GM23338 (cell line): ENCODE data around the gene CELF4. TPM values are rescaled to one million over a fixed set of nuclear protein-coding genes. Genes with fewer than 3 reads are reported as not detected.

Source experiments
- ATAC-seq: fragments of 200-7000 bp; cut with Tn5 transposase; 3 replicates; pipeline ENCODE4 v1.9.1; 2020
- DNase-seq: peaks from one replicate; pipeline ENCODE4 v3.0.0-alpha.2; 2015; ENCODE audit warnings: low spot score
- H2AFZ ChIP-seq: fragments of 200-600 bp; sonication (generic); 2 replicates; pipeline ENCODE4 v1.8.0; 2016; ENCODE audit warnings: antibody characterized with exemption, mild to moderate bottlenecking, moderate library complexity
- H3F3A ChIP-seq: fragments of 200-600 bp; sonication (generic); replicated peaks from 2 replicates; pipeline ENCODE4 v1.8.0; 2017; ENCODE audit warnings: antibody characterized with exemption, mixed run types, low read depth
- H3K27ac ChIP-seq: fragments of 200-600 bp; sonication (generic); 2 replicates; pipeline ENCODE4 v1.6.1; 2016; ENCODE audit warnings: low read depth
- H3K27me3 ChIP-seq: fragments of 200-600 bp; sonication (generic); 2 replicates; pipeline ENCODE4 v1.8.0; 2016; ENCODE audit warnings: mild to moderate bottlenecking, mixed run types, moderate library complexity; ENCODE audit not compliant: insufficient read depth
- H3K36me3 ChIP-seq: fragments of 200-600 bp; sonication (generic); 2 replicates; pipeline ENCODE4 v1.8.0; 2016; ENCODE audit warnings: mild to moderate bottlenecking; ENCODE audit not compliant: insufficient read depth
- H3K4me1 ChIP-seq: fragments of 200-600 bp; sonication (generic); 2 replicates; pipeline ENCODE4 v1.8.0; 2016; ENCODE audit warnings: mild to moderate bottlenecking, moderate library complexity; ENCODE audit not compliant: insufficient read depth
- H3K4me2 ChIP-seq: fragments of 200-600 bp; sonication (generic); 2 replicates; pipeline ENCODE4 v1.7.1; 2017; ENCODE audit warnings: mixed run types
- H3K4me3 ChIP-seq: fragments of 200-600 bp; sonication (generic); 2 replicates; pipeline ENCODE4 v1.6.1; 2016; ENCODE audit warnings: mixed run types
- H3K79me2 ChIP-seq: fragments of 200-600 bp; sonication (generic); replicated peaks from 2 replicates; pipeline ENCODE4 v1.8.0; 2017; ENCODE audit warnings: mild to moderate bottlenecking; ENCODE audit not compliant: insufficient read depth
- H3K9me2 ChIP-seq: fragments of 200-600 bp; sonication (generic); 2 replicates; pipeline ENCODE4 v1.8.0; 2017; ENCODE audit not compliant: insufficient read depth
- H4K20me1 ChIP-seq: fragments of 200-600 bp; sonication (generic); replicated peaks from 2 replicates; pipeline ENCODE4 v1.8.0; 2017; ENCODE audit warnings: mild to moderate bottlenecking; ENCODE audit not compliant: insufficient read depth
- H3K27ac Mint-ChIP-seq: 2 replicates; pipeline ENCODE4 v1.8.0; 2020; ENCODE audit warnings: inconsistent platforms, mild to moderate bottlenecking, moderate library complexity, mixed read lengths
- H3K27me3 Mint-ChIP-seq: 3 replicates; pipeline ENCODE4 v1.8.0; 2022; ENCODE audit warnings: low read depth, mild to moderate bottlenecking, moderate library complexity, mixed read lengths, inconsistent platforms; ENCODE audit not compliant: insufficient read depth, poor library complexity
- H3K36me3 Mint-ChIP-seq: 3 replicates; pipeline ENCODE4 v1.8.0; 2021; ENCODE audit warnings: low read depth, mild to moderate bottlenecking, inconsistent platforms, moderate library complexity, mixed read lengths
- H3K4me1 Mint-ChIP-seq: 3 replicates; pipeline ENCODE4 v1.8.0; 2020; ENCODE audit warnings: mild to moderate bottlenecking, inconsistent platforms, mixed read lengths
- H3K4me3 Mint-ChIP-seq: 3 replicates; pipeline ENCODE4 v1.8.0; 2021; ENCODE audit warnings: moderate library complexity, mild to moderate bottlenecking, inconsistent platforms, mixed read lengths
- H3K9me3 Mint-ChIP-seq: 3 replicates; pipeline ENCODE4 v1.8.0; 2020; ENCODE audit warnings: moderate library complexity, mild to moderate bottlenecking, inconsistent platforms, mixed read lengths
- CREB1 ChIP-seq: fragments of 250-450 bp; sonication (Bioruptor Pico); IDR thresholded peaks from 2 replicates; pipeline ENCODE4 v1.5.0; 2020; ENCODE audit warnings: low read depth, mild to moderate bottlenecking, moderate library complexity
- CTCF ChIP-seq, 2 experiments: fragments of 200-600 bp in 1 of 2; sonication (generic) in 1 of 2; conservative IDR thresholded peaks; 2 replicates each; pipeline versions ENCODE4 v1.5.1 to v1.6.1; 2016 to 2017; ENCODE audit warnings: antibody characterized with exemption in 2 of 2, low read depth in 2 of 2, mild to moderate bottlenecking in 2 of 2, moderate library complexity in 1 of 2
- EZH2 ChIP-seq: fragments of 200-600 bp; sonication (generic); IDR thresholded peaks from one replicate; pipeline ENCODE4 v1.8.0; 2017; ENCODE audit warnings: antibody characterized with exemption, mild to moderate bottlenecking, low read depth; ENCODE audit not compliant: unreplicated experiment
- EZH2phosphoT487 ChIP-seq: fragments of 200-600 bp; sonication (generic); IDR thresholded peaks from one replicate; pipeline ENCODE4 v1.8.1; 2018; ENCODE audit warnings: antibody characterized with exemption; ENCODE audit not compliant: unreplicated experiment
- JUNB ChIP-seq: IDR thresholded peaks from one replicate; pipeline ENCODE4 v1.6.1; 2016; ENCODE audit warnings: antibody characterized with exemption; ENCODE audit not compliant: unreplicated experiment
- NANOG ChIP-seq: IDR thresholded peaks from 2 replicates; pipeline ENCODE4 v1.6.1; 2016; ENCODE audit warnings: antibody characterized with exemption, borderline replicate concordance
- POLR2AphosphoS5 ChIP-seq: IDR thresholded peaks from 2 replicates; pipeline ENCODE4 v1.6.1; 2016; ENCODE audit warnings: antibody characterized with exemption, low read depth
- REST ChIP-seq: IDR thresholded peaks from one replicate; pipeline ENCODE4 v1.6.1; 2018; ENCODE audit warnings: antibody characterized with exemption; ENCODE audit not compliant: unreplicated experiment
- STAT1 ChIP-seq: IDR thresholded peaks from one replicate; pipeline ENCODE4 v1.6.1; 2016; ENCODE audit warnings: antibody characterized with exemption; ENCODE audit not compliant: unreplicated experiment
- ZNF114 ChIP-seq: fragments of 250-450 bp; sonication (Bioruptor Pico); IDR thresholded peaks from 2 replicates; pipeline ENCODE4 v1.5.0; 2020; ENCODE audit warnings: mild to moderate bottlenecking, moderate library complexity
- ZNF331 ChIP-seq: fragments of 250-450 bp; sonication (Bioruptor Pico); IDR thresholded peaks from 2 replicates; pipeline ENCODE4 v1.5.0; 2020; ENCODE audit warnings: low read depth, mild to moderate bottlenecking, moderate library complexity
- ZNF462 ChIP-seq: fragments of 250-450 bp; sonication (Bioruptor Pico); IDR thresholded peaks from 2 replicates; pipeline ENCODE4 v1.5.0; 2020; ENCODE audit warnings: mild to moderate bottlenecking, moderate library complexity
- polyA plus RNA-seq: library from polyadenylated mRNA; unstranded; fragments of >200 nt; fragmentation: Nextera tagmentation; extraction: Ambion mirVana; gene quantifications from 2 replicates; pipeline ENCODE4 v1.2.1, GENCODE V29; 2016
- total RNA-seq: library from RNA; depleted of rRNA; stranded (reverse); fragments of >200 nt; shearing (Covaris generic); gene quantifications from 2 replicates; pipeline ENCODE4 v1.2.3, GENCODE V29; 2014
- TF ChIP-seq, protein P1 (sequence below): IDR thresholded peaks from 2 replicates; pipeline ENCODE4 v1.6.1; 2016; ENCODE audit warnings: antibody characterized with exemption

Gene CELF4
- total and polyA plus RNA-seq, 2 experiments from 2014 or later: 2.6 to 6.7 TPM

GRCh38 chr18:37276111-37276890 is 289.3 kb downstream of the CELF4 start:
- Histone ChIP-seq H3F3A (no peaks in the 10 kb centered on the region), H3K27me3 (no peaks in the 10 kb centered on the region)
- no peaks in the 10 kb centered on the region for H3K36me3 Mint-ChIP-seq

More at GRCh38 chr18:37276111-37276890, 289.3 kb downstream of the CELF4 start:
- Histone ChIP-seq H4K20me1 (no peaks in the 10 kb centered on the region), H3K36me3 (no peaks in the 10 kb centered on the region), H3K27ac (no peak overlapping the region), H3K9me2 (no peaks in the 10 kb centered on the region), H3K4me3 (no peak overlapping the region), H3K4me1 (no peaks in the 10 kb centered on the region), H3K4me2 (no peak overlapping the region), H3K79me2 (no peaks in the 10 kb centered on the region), H2AFZ (no peak overlapping the region)
- TF ChIP-seq POLR2AphosphoS5: no peak
- TF ChIP-seq NANOG: no peak
- TF ChIP-seq ZNF331 (CRISPR knock-in tag): no peak
- no peak for TF ChIP-seq ZNF114
- TF ChIP-seq EZH2phosphoT487: no peak
- no peak for TF ChIP-seq STAT1
- no peak for TF ChIP-seq REST
- no peak for TF ChIP-seq CREB1 (CRISPR knock-in tag)
- TF ChIP-seq, protein P1, sequence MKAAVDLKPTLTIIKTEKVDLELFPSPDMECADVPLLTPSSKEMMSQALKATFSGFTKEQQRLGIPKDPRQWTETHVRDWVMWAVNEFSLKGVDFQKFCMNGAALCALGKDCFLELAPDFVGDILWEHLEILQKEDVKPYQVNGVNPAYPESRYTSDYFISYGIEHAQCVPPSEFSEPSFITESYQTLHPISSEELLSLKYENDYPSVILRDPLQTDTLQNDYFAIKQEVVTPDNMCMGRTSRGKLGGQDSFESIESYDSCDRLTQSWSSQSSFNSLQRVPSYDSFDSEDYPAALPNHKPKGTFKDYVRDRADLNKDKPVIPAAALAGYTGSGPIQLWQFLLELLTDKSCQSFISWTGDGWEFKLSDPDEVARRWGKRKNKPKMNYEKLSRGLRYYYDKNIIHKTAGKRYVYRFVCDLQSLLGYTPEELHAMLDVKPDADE: no peak
- TF ChIP-seq ZNF462: no peak
- no peak for TF ChIP-seq JUNB
- no peak for TF ChIP-seq CTCF (conservative IDR thresholded peaks at IDR 0.05; ENCODE audit: low read depth in 2 of 2)
- no peak for TF ChIP-seq EZH2
- ATAC-seq (peak; percentile 15; the same call in 1 of the 3 replicates), DNase-seq (no peak)
- Mint-ChIP-seq H3K4me3 (no peak overlapping the region), H3K9me3 (no peaks in the 10 kb centered on the region; the same call in 2 of the 3 replicates), H3K27ac (no peak overlapping the region), H3K4me1 (peaks cover 15% of the 10 kb centered on the region), H3K27me3 (peaks cover 23% of the 10 kb centered on the region)
